Testis (tissue), 3 donors: ENCODE data around the gene TTC39B. TPM values are rescaled to one million over a fixed set of nuclear protein-coding genes. Genes with fewer than 3 reads are reported as not detected.

Experiments used
- DNase-seq: peaks from one replicate; pipeline ENCODE4 v3.0.0-alpha.2; 2019
- H3K27ac ChIP-seq, 2 donors: fragments of 200-600 bp; sonication (generic); one replicate each; pipeline ENCODE4 v1.5.1; 2019
- H3K27me3 ChIP-seq: fragments of 200-600 bp; sonication (generic); one replicate; pipeline ENCODE4 v1.5.1; 2019
- H3K36me3 ChIP-seq: fragments of 200-600 bp; sonication (generic); one replicate; pipeline ENCODE4 v1.5.1; 2017; ENCODE audit warnings: low read depth; ENCODE audit errors: missing control alignments
- H3K4me1 ChIP-seq: fragments of 200-600 bp; sonication (generic); one replicate; pipeline ENCODE4 v1.5.1; 2019
- H3K4me3 ChIP-seq, 2 donors: fragments of 200-600 bp; sonication (generic); one replicate each; pipeline ENCODE4 v1.5.1; 2017 to 2019
- H3K9me3 ChIP-seq: fragments of 200-600 bp; sonication (generic); one replicate; pipeline ENCODE4 v1.5.1; 2017
- CTCF ChIP-seq, 3 experiments: fragments of 450-650 bp in 2 of 3; fragments of 200-600 bp in 1 of 3; sonication (generic) in 1 of 3; IDR thresholded peaks; one replicate each; pipeline ENCODE4 v1.5.1; 2016 to 2019; ENCODE audit warnings: antibody characterized with exemption in 3 of 3, mild to moderate bottlenecking in 2 of 3, moderate library complexity in 1 of 3
- POLR2A ChIP-seq: fragments of 450-650 bp; IDR thresholded peaks from one replicate; pipeline ENCODE4 v1.6.1; 2017; ENCODE audit warnings: antibody characterized with exemption, mild to moderate bottlenecking, moderate library complexity
- WGBS, 2 donors: methylation state at CpG; one replicate each; pipeline ENCODE4 v1.1.5; 2018; 5-methylcytosine and 5-hydroxymethylcytosine counted together
- intact Hi-C: fragments of 100-400 bp; cut with DNase I; formaldehyde crosslinking; loops from one replicate; pipeline ENCODE4 v1.15.1; 2023; ENCODE audit warnings: low total_unique reads
- polyA plus RNA-seq: library from polyadenylated mRNA; stranded (reverse); fragments of 350-450 nt; fragmentation: Illumina TruSeq; extraction: RNeasy Lipid Tissue Mini Kit (QIAGEN cat#74804); gene quantifications from one replicate; pipeline ENCODE4 v1.2.3, GENCODE V29; 2014; ENCODE audit warnings: low read depth, low replicate concordance; ENCODE audit not compliant: insufficient read depth
- total RNA-seq, 2 donors: library from RNA; depleted of rRNA; stranded (reverse); fragments of >200 nt; gene quantifications; one replicate each; pipeline ENCODE4 v1.2.3, GENCODE V29; 2016

TTC39B gene
- total and polyA plus RNA-seq, 3 donors from 2014 or later = 5.7 to 8.9 (median 8.5) TPM

GRCh38 chr9:15182101-15182551 is 124.9 kb downstream of the TTC39B start:
- 61 to 91% methylated on average over 2 of the region's 2 CpGs for WGBS, 2 donors
- intact Hi-C loops = no loop called here
- Histone ChIP-seq H3K36me3 (no peaks in the 10 kb centered on the region), H3K27ac (no peak overlapping the region), H3K27me3 (no peaks in the 10 kb centered on the region), H3K4me3 (no peak overlapping the region), H3K9me3 (no peaks in the 10 kb centered on the region), H3K4me1 (no peaks in the 10 kb centered on the region)
- no peak for DNase-seq
- TF ChIP-seq CTCF (IDR thresholded peaks at IDR 0.05) (no peak), POLR2A (no peak)

GRCh38 chr9:15180124-15180523 is 126.9 kb downstream of the TTC39B start:
- no peak for DNase-seq
- Histone ChIP-seq H3K9me3 (no peaks in the 10 kb centered on the region), H3K27ac (no peak overlapping the region), H3K4me1 (no peaks in the 10 kb centered on the region), H3K27me3 (no peaks in the 10 kb centered on the region), H3K36me3 (no peaks in the 10 kb centered on the region), H3K4me3 (no peak overlapping the region)
- intact Hi-C loops = no loop called here
- WGBS, 2 donors = 88 to 100% methylated on average over 1 of the region's 1 CpG
- TF ChIP-seq POLR2A (no peak), CTCF (IDR thresholded peaks at IDR 0.05) (no peak)

GRCh38 chr9:15178631-15179030 is 128.4 kb downstream of the TTC39B start:
- H3K36me3 ChIP-seq = no peaks in the 10 kb centered on the region
- H3K27ac ChIP-seq = no peak overlapping the region
- no peak for DNase-seq
- WGBS, 2 donors = 75 to 93% methylated on average over 3 of the region's 3 CpGs
- H3K4me1 ChIP-seq = no peaks in the 10 kb centered on the region
- intact Hi-C loops = no loop called here
- no peak overlapping the region for H3K4me3 ChIP-seq
- no peaks in the 10 kb centered on the region for H3K9me3 ChIP-seq
- no peaks in the 10 kb centered on the region for H3K27me3 ChIP-seq
- no peak for TF ChIP-seq POLR2A
- TF ChIP-seq CTCF (IDR thresholded peaks at IDR 0.05) = no peak

- 84 to 100% methylated on average over 1 of the region's 1 CpG for WGBS, 2 donors
- no peaks in the 10 kb centered on the region for H3K36me3 ChIP-seq
- TF ChIP-seq POLR2A = no peak
- no peak for TF ChIP-seq CTCF (IDR thresholded peaks at IDR 0.05)
- no peak overlapping the region for H3K27ac ChIP-seq
- no peak for DNase-seq
- intact Hi-C loops = no loop called here
- no peak overlapping the region for H3K4me3 ChIP-seq
- H3K27me3 ChIP-seq = no peaks in the 10 kb centered on the region
- H3K4me1 ChIP-seq = no peaks in the 10 kb centered on the region
- H3K9me3 ChIP-seq = no peaks in the 10 kb centered on the region
These were observed 130.2 kb downstream of the TTC39B start for GRCh38 chr9:15176836-15177235.

GRCh38 chr9:15163931-15164330 is 143.1 kb downstream of the TTC39B start:
- Histone ChIP-seq H3K4me3 (no peak overlapping the region), H3K27ac (no peak overlapping the region), H3K36me3 (no peaks in the 10 kb centered on the region), H3K9me3 (no peaks in the 10 kb centered on the region), H3K27me3 (no peaks in the 10 kb centered on the region), H3K4me1 (no peaks in the 10 kb centered on the region)
- TF ChIP-seq POLR2A = no peak
- no peak for TF ChIP-seq CTCF (IDR thresholded peaks at IDR 0.05)
- DNase-seq = no peak
- intact Hi-C loops = no loop called here
